A549 (cell line): ENCODE results near the gene RGL1. TPM values are rescaled to one million over a fixed set of nuclear protein-coding genes. Genes with fewer than 3 reads are reported as not detected.

ENCODE experiments used
- ATAC-seq, 2 experiments: fragments of 200-7000 bp in 1 of 2; fragments of >200 bp in 1 of 2; cut with Nextera tagmentation in 1 of 2; cut with Tn5 transposase in 1 of 2; 3 replicates each; pipeline versions ENCODE4 v1.8.0 to v1.9.1; 2018 to 2020; ENCODE audit warnings: mild to moderate bottlenecking in 1 of 2, moderate library complexity in 1 of 2
- CTCF ChIA-PET: fragments of 300-600 bp; sonication (Branson Sonifier 250); formaldehyde crosslinking; extraction: SDS; loops from one replicate; lab custom pipeline; 2021; ENCODE audit warnings: antibody characterized with exemption, inconsistent platforms; lab: Yijun Ruan, JAX
- POLR2A ChIA-PET: fragments of 350-600 bp; formaldehyde crosslinking; extraction: SDS; loops from one replicate; lab custom pipeline; 2021; ENCODE audit warnings: antibody characterized with exemption, inconsistent platforms; lab: Yijun Ruan, JAX
- DNase-seq, 2 experiments: peaks; one replicate each; pipeline versions ENCODE4 v3.0.0 to v3.0.0-alpha.2; 2011 to 2016; ENCODE audit warnings: low read depth in 1 of 2, low spot score in 1 of 2
- FAIRE-seq: peaks from 2 replicates; lab custom pipeline; 2011; peaks lifted over from hg19 to GRCh38; lab: Jason Lieb, UNC
- H3K27ac ChIP-seq, 2 experiments: fragments of >200 bp; sonication (Bioruptor Twin); formaldehyde crosslinking; 3 replicates each; pipeline ENCODE4 v1.5.1; 2016 to 2017
- H3K4me1 ChIP-seq: fragments of >200 bp; sonication (Bioruptor Twin); formaldehyde crosslinking; 3 replicates; pipeline ENCODE4 v1.6.1; 2016
- H3K4me2 ChIP-seq: fragments of >200 bp; sonication (Bioruptor Twin); formaldehyde crosslinking; 3 replicates; pipeline ENCODE4 v1.6.1; 2016
- H3K4me3 ChIP-seq: fragments of >200 bp; sonication (Bioruptor Twin); formaldehyde crosslinking; 3 replicates; pipeline ENCODE4 v1.5.1; 2016
- H3K9me3 ChIP-seq: fragments of >200 bp; sonication (Bioruptor Twin); formaldehyde crosslinking; 3 replicates; pipeline ENCODE4 v1.6.1; 2016
- CBX8 ChIP-seq: fragments of 200-600 bp; sonication (generic); IDR thresholded peaks from 2 replicates; pipeline ENCODE4 v1.6.1; 2016
- EHF ChIP-seq: fragments of 250-450 bp; sonication (Bioruptor Pico); IDR thresholded peaks from 2 replicates; pipeline ENCODE4 v1.5.0; 2020; ENCODE audit warnings: mild to moderate bottlenecking
- ELK1 ChIP-seq: fragments of 150-350 bp; IDR thresholded peaks from 2 replicates; pipeline ENCODE4 v1.6.1; 2014; ENCODE audit warnings: low read depth, mild to moderate bottlenecking, low read length
- EP300 ChIP-seq, 2 experiments: fragments of >200 bp; sonication (Bioruptor Twin); formaldehyde crosslinking; IDR thresholded peaks; 2 replicates in 1 of 2; 3 replicates in 1 of 2; pipeline ENCODE4 v1.6.1; 2016 to 2017
- FOSB ChIP-seq: fragments of 250-450 bp; sonication (Bioruptor Pico); IDR thresholded peaks from 2 replicates; pipeline ENCODE4 v1.5.0; 2020; ENCODE audit warnings: mild to moderate bottlenecking, moderate library complexity
- HES2 ChIP-seq: fragments of >200 bp; sonication (Bioruptor Twin); formaldehyde crosslinking; IDR thresholded peaks from 2 replicates; pipeline ENCODE4 v1.6.1; 2016
- HOXB5 ChIP-seq: fragments of 250-450 bp; sonication (Bioruptor Pico); IDR thresholded peaks from 2 replicates; pipeline ENCODE4 v1.5.0; 2020; ENCODE audit warnings: mild to moderate bottlenecking, moderate library complexity
- KDM1A ChIP-seq: fragments of 200-600 bp; sonication (generic); IDR thresholded peaks from 2 replicates; pipeline ENCODE4 v1.6.1; 2016; ENCODE audit warnings: low read depth, mild to moderate bottlenecking
- MAFK ChIP-seq: fragments of 450-650 bp; IDR thresholded peaks from 2 replicates; pipeline ENCODE4 v1.6.1; 2014; ENCODE audit not compliant: partially characterized antibody
- MAX ChIP-seq: IDR thresholded peaks from 2 replicates; pipeline ENCODE4 v1.6.1; 2012
- NFE2L2 ChIP-seq: fragments of 150-350 bp; conservative IDR thresholded peaks from 2 replicates; pipeline ENCODE4 v1.6.1; 2014; ENCODE audit warnings: low read length
- PBX3 ChIP-seq: IDR thresholded peaks from 2 replicates; pipeline ENCODE4 v1.6.1; 2012
- RARB ChIP-seq: fragments of 250-450 bp; sonication (Bioruptor Pico); IDR thresholded peaks from 2 replicates; pipeline ENCODE4 v1.8.0; 2021; ENCODE audit warnings: mild to moderate bottlenecking, moderate library complexity
- RFX5 ChIP-seq: fragments of 450-650 bp; IDR thresholded peaks from 2 replicates; pipeline ENCODE4 v1.7.1; 2014; ENCODE audit warnings: antibody characterized with exemption, mild to moderate bottlenecking, moderate library complexity
- SREBF2 ChIP-seq: fragments of 450-650 bp; IDR thresholded peaks from 2 replicates; pipeline ENCODE4 v1.6.1; 2014; ENCODE audit warnings: mild to moderate bottlenecking, moderate library complexity
- USF2 ChIP-seq: fragments of 450-650 bp; IDR thresholded peaks from 2 replicates; pipeline ENCODE4 v1.6.1; 2014; ENCODE audit warnings: antibody characterized with exemption
- ZNF302 ChIP-seq: fragments of 250-450 bp; sonication (Bioruptor Pico); IDR thresholded peaks from 2 replicates; pipeline ENCODE4 v1.9.0; 2021; ENCODE audit warnings: inconsistent platforms, mild to moderate bottlenecking, moderate library complexity
- WGBS: methylation state at CpG from one replicate; pipeline ENCODE4 v1.1.6; 2017; ENCODE audit errors: missing lambda C conversion rate; 5-methylcytosine and 5-hydroxymethylcytosine counted together
- polyA plus RNA-seq, 4 experiments: library from polyadenylated mRNA; depleted of rRNA in 3 of 4; stranded (reverse); fragments of >200 nt; fragmentation: RNase III in 1 of 4; extraction: RNeasy Plus Mini Kit Qiagen cat#74134 plus additional on column Dnase treatment in 1 of 4; gene quantifications; 2 replicates in 3 of 4; 3 replicates in 1 of 4; pipeline ENCODE4 v1.2.3, GENCODE V29; 2011 to 2017

The RGL1 gene
- polyA plus RNA-seq, 2 of the 4 experiments (the other 2 are of a cell fraction) = 1.0 to 3.8 TPM

- ChIA-PET CTCF (no interaction called here), POLR2A (no interaction called here)
- WGBS = 48% methylated on average over 2 of the region's 2 CpGs
- Histone ChIP-seq H3K9me3 (no peaks in the 10 kb centered on the region), H3K4me3 (no peak overlapping the region), H3K27ac (no peak overlapping the region), H3K4me2 (no peak overlapping the region), H3K4me1 (no peaks in the 10 kb centered on the region)
- ATAC-seq = no peak
- TF ChIP-seq PBX3 (no peak), KDM1A (no peak), ELK1 (no peak), MAX (no peak), SREBF2 (no peak), RFX5 (no peak), EHF (CRISPR knock-in tag) (no peak), MAFK (no peak), RARB (CRISPR knock-in tag) (no peak), USF2 (no peak), EP300 (IDR thresholded peaks at IDR 0.05) (no peak), ZNF302 (no peak), CBX8 (no peak), FOSB (no peak), HES2 (no peak), NFE2L2 (no peak), HOXB5 (no peak)
- FAIRE-seq = no peak
- no peak for DNase-seq
Measured at GRCh38 chr1:183977717-183978116, 172.8 kb downstream of the RGL1 start.

Other genes starting within 250 kb of the RGL1 start
- 4.5 and 5.5 TPM in 2 replicates for gene NCF2, start 214.7 kb upstream of the RGL1 start, polyA plus RNA-seq (2011; rRNA removed)
- gene NCF2, start 214.7 kb upstream of the RGL1 start, polyA plus RNA-seq (2017; fragmentation: RNase III; extraction: RNeasy Plus Mini Kit Qiagen cat#74134 plus additional on column Dnase treatment) = 4.6 to 6.2 TPM (median 4.9 TPM) in 3 replicates
- 147 and 189 TPM in 2 replicates for gene ARPC5, start 169.3 kb upstream of the RGL1 start, polyA plus RNA-seq (2011; rRNA removed)
- gene ARPC5, start 169.3 kb upstream of the RGL1 start, polyA plus RNA-seq (2017; fragmentation: RNase III; extraction: RNeasy Plus Mini Kit Qiagen cat#74134 plus additional on column Dnase treatment) = 180 to 207 TPM (median 198 TPM) in 3 replicates
- gene APOBEC4, start 151.8 kb upstream of the RGL1 start, polyA plus RNA-seq (2011; rRNA removed) = not detected in 2 replicates
- gene APOBEC4, start 151.8 kb upstream of the RGL1 start, polyA plus RNA-seq (2017; fragmentation: RNase III; extraction: RNeasy Plus Mini Kit Qiagen cat#74134 plus additional on column Dnase treatment) = not detected in 3 replicates
- gene COLGALT2, start 232.6 kb downstream of the RGL1 start, polyA plus RNA-seq (2011; rRNA removed) = 0.22 TPM in 2 replicates
- 0.14 to 0.22 TPM (median 0.18 TPM) in 3 replicates for gene COLGALT2, start 232.6 kb downstream of the RGL1 start, polyA plus RNA-seq (2017; fragmentation: RNase III; extraction: RNeasy Plus Mini Kit Qiagen cat#74134 plus additional on column Dnase treatment)
- gene TSEN15, start 246.6 kb downstream of the RGL1 start, polyA plus RNA-seq (2011; rRNA removed) = 61.3 and 79.9 TPM in 2 replicates
- gene TSEN15, start 246.6 kb downstream of the RGL1 start, polyA plus RNA-seq (2017; fragmentation: RNase III; extraction: RNeasy Plus Mini Kit Qiagen cat#74134 plus additional on column Dnase treatment) = 35.1 to 37.2 TPM (median 36.7 TPM) in 3 replicates